COLO668 (cell line): ENCODE data around the gene SRPRB.

ENCODE experiments used
- DNase-seq: peaks from one replicate; lab custom pipeline; 2025; ENCODE audit not compliant: unreplicated experiment; lab: John Stamatoyannopoulos, UW

Gene SRPRB

GRCh38 chr3:133840055-133840737, 34.6 kb downstream of the SRPRB start:
- no peak for DNase-seq

- DNase-seq, result no peak
These were observed 35.2 kb downstream of the SRPRB start for GRCh38 chr3:133840767-133841166.

GRCh38 chr3:133841196-133841595, 35.6 kb downstream of the SRPRB start:
- no peak for DNase-seq

- no peak for DNase-seq
These were observed 36.5 kb downstream of the SRPRB start for GRCh38 chr3:133842158-133842557.

- DNase-seq, result no peak
These were observed 38.0 kb downstream of the SRPRB start for GRCh38 chr3:133843634-133844033.

GRCh38 chr3:133845127-133845526, 39.5 kb downstream of the SRPRB start:
- no peak for DNase-seq

- DNase-seq, result no peak
These were observed 43.7 kb downstream of the SRPRB start for GRCh38 chr3:133849346-133849745.

- no peak for DNase-seq
These were observed 44.4 kb downstream of the SRPRB start for GRCh38 chr3:133850034-133850433.

GRCh38 chr3:133851266-133851906, 45.8 kb downstream of the SRPRB start:
- no peak for DNase-seq

GRCh38 chr3:133851931-133852330, 46.3 kb downstream of the SRPRB start:
- no peak for DNase-seq

GRCh38 chr3:133853063-133853924, 47.7 kb downstream of the SRPRB start:
- DNase-seq, result no peak

GRCh38 chr3:133853925-133854227, 48.3 kb downstream of the SRPRB start:
- DNase-seq, result no peak

GRCh38 chr3:133854264-133855001, 48.8 kb downstream of the SRPRB start:
- no peak for DNase-seq

GRCh38 chr3:133855002-133855370, 49.4 kb downstream of the SRPRB start:
- DNase-seq, result no peak

GRCh38 chr3:133855772-133856171, 50.2 kb downstream of the SRPRB start:
- no peak for DNase-seq

- DNase-seq, result no peak
These were observed 50.7 kb downstream of the SRPRB start for GRCh38 chr3:133856316-133856715.

- DNase-seq, result no peak
These were observed 52.2 kb downstream of the SRPRB start for GRCh38 chr3:133857767-133858166.

GRCh38 chr3:133859381-133860234, 54.0 kb downstream of the SRPRB start:
- DNase-seq, result no peak

GRCh38 chr3:133860519-133860918, 54.9 kb downstream of the SRPRB start:
- no peak for DNase-seq

- no peak for DNase-seq
These were observed 56.5 kb downstream of the SRPRB start for GRCh38 chr3:133862161-133862560.

GRCh38 chr3:133863911-133864310, 58.3 kb downstream of the SRPRB start:
- no peak for DNase-seq
